ENCODE results near the gene UQCC5.

UQCC5 gene

GRCh38 chr3:52498137-52499054, 38.0 kb upstream of the UQCC5 start:
- TF ChIP-seq, protein P1, sequence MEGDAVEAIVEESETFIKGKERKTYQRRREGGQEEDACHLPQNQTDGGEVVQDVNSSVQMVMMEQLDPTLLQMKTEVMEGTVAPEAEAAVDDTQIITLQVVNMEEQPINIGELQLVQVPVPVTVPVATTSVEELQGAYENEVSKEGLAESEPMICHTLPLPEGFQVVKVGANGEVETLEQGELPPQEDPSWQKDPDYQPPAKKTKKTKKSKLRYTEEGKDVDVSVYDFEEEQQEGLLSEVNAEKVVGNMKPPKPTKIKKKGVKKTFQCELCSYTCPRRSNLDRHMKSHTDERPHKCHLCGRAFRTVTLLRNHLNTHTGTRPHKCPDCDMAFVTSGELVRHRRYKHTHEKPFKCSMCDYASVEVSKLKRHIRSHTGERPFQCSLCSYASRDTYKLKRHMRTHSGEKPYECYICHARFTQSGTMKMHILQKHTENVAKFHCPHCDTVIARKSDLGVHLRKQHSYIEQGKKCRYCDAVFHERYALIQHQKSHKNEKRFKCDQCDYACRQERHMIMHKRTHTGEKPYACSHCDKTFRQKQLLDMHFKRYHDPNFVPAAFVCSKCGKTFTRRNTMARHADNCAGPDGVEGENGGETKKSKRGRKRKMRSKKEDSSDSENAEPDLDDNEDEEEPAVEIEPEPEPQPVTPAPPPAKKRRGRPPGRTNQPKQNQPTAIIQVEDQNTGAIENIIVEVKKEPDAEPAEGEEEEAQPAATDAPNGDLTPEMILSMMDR (IDR thresholded peaks at IDR 0.05; ENCODE audit: extremely low read depth, missing control alignments): no peak

GRCh38 chr3:52501046-52501445, 35.4 kb upstream of the UQCC5 start:
- TF ChIP-seq, protein P1 (IDR thresholded peaks at IDR 0.05; ENCODE audit: extremely low read depth, missing control alignments): no peak
- no peak for DNase-seq (ENCODE audit: low spot score)

More at GRCh38 chr3:52498137-52499054, 38.0 kb upstream of the UQCC5 start:
- no peak for DNase-seq (ENCODE audit: low spot score)

- TF ChIP-seq, protein P1 (IDR thresholded peaks at IDR 0.05; ENCODE audit: extremely low read depth, missing control alignments): no peak
- DNase-seq (ENCODE audit: low spot score): no peak
Observed at GRCh38 chr3:52502001-52502400, 34.4 kb upstream of the UQCC5 start.

GRCh38 chr3:52502808-52503350, 33.5 kb upstream of the UQCC5 start:
- DNase-seq (ENCODE audit: low spot score): no peak
- TF ChIP-seq, protein P1 (IDR thresholded peaks at IDR 0.05; ENCODE audit: extremely low read depth, missing control alignments): no peak

DNA sequence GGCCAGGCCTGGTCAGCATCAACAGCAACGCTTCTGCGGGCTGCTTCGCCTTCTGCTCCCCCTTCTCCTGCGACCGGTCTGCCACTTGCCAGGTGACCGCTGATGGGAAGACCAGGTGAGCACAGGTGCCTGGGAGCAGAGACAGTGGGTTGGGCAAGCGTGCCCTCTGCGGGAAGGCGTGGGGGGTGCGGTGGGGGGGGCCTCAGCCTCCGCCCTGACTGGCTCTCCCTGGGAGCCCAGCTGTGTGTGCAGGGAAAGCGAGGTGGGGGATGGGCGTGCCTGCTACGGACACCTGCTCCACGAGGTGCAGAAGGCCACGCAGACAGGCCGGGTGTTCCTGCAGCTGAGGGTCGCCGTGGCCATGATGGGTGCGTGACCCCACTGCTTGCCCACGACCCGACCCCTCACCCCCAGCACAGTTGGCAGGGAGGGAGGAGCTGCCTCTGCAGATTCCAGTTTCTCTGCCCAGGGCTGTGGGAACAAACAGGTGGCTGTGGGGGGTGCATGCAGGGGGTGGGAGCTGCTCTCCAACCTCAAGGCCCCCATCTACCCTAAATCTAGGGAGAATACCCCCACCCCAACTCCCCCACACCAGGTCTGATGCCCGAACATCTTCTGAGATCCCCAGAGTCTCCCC, 32.5 kb upstream of the UQCC5 start:
- DNase-seq (ENCODE audit: low spot score): no peak

DNA sequence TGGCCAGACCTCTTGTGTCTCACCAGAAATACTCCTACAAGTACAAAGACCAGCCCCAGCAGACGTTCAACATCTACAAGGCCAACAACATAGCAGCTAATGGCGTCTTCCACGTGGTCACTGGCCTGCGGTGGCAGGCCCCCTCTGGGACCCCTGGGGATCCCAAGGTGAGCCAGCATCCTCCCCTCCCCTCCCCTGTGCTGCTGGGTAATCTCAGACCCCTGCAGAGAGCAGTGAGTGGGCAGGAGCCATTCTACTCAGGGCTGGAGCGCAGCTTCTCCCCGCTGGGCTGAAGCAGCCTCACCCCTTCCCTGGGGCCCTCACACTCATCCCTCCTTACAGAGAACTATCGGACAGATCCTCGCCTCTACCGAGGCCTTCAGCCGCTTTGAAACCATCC, 31.4 kb upstream of the UQCC5 start:
- no peak for DNase-seq (ENCODE audit: low spot score)
- TF ChIP-seq, protein P1 (IDR thresholded peaks at IDR 0.05; ENCODE audit: extremely low read depth, missing control alignments): no peak

More for the DNA sequence above, 32.5 kb upstream of the UQCC5 start:
- TF ChIP-seq, protein P1 (IDR thresholded peaks at IDR 0.05; ENCODE audit: extremely low read depth, missing control alignments): no peak

All from GM20000 (cell line).